Renal cortical epithelial cell (primary cell): Measurements from ENCODE around the gene CHRM4. TPM values are rescaled to one million over a fixed set of nuclear protein-coding genes. Genes with fewer than 3 reads are reported as not detected.

Experiments used
- DNase-seq: peaks from one replicate; pipeline ENCODE4 v3.0.0-alpha.2; 2011; ENCODE audit warnings: low read depth
- total RNA-seq: library from RNA; depleted of rRNA; stranded (reverse); fragments of >200 nt; gene quantifications from 2 replicates; pipeline ENCODE4 v1.2.3, GENCODE V29; 2014

Gene CHRM4
- total RNA-seq, 1 donor from 2014 or later: not detected

DNA sequence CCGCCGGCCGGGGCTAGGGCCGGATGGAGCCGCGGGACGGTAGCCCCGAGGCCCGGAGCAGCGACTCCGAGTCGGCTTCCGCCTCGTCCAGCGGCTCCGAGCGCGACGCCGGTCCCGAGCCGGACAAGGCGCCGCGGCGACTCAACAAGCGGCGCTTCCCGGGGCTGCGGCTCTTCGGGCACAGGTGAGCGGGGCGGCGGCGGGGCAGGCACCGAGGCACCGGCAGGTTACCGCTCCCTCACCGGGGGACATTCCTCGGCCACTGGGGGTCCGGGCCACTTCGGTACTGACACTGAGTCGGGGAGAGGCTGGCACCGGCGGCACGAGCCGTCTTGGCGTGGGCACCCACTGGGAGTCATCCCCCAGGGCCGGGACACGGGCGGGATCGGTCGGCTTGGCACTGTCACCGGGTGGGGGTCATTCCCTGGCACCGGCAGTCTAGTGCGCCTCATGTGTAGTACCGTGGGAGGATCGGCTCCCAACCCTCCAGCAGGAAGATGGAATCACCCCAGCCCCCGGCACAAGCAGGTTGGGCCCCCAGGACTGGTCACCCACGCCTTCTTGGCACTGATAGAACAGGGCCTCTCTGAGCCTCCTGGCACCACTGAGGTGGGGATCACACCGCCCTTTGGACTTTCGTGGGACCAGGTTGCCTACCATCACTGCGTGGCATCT lies 43.8 kb downstream of the CHRM4 start:
- no peak for DNase-seq

DNA sequence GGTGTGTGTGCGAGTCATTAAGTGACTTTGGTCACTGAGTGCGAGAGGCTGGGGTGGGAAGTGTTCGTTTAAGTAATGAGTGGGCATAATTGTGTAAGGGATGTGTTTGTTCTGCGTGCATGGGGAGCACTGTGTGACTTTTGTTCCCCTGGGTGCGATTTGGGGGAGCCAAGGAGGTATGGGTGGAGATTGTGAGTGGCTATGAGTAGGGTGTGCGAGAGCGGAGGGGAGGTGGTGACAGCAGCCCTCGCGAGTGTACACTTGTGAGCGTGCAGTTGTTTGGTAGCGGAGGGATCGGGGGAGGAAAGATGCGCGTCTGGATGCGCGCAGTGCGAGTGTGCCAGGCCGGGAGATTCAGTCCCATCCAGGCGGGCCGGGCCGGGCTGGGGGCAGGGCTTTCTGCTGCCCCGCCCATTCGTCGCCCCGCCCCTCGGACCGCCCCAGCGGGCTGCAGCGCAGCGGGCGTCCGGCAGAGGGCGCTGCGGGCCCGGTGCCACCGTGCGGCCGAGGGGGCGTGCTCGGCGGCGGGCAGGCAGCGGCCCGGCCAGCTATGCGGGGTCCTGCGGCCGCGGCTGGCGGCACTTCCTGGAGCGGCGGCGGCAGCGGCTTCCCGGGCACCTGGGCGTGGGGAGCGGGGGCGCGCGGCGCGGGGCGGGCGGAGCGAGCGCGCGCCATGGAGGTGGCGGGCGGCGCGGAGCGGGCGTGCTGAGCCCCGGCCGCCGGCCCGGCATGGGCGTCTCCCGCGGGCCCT lies 44.5 kb downstream of the CHRM4 start, which contains the start of gene DGKZ:
Gene DGKZ (plus strand): TSS at position 578 of the 751 bp plus-strand sequence. CDS start 197 bp downstream, outside the sequence.
- peak; percentile 31 for DNase-seq

DNA sequence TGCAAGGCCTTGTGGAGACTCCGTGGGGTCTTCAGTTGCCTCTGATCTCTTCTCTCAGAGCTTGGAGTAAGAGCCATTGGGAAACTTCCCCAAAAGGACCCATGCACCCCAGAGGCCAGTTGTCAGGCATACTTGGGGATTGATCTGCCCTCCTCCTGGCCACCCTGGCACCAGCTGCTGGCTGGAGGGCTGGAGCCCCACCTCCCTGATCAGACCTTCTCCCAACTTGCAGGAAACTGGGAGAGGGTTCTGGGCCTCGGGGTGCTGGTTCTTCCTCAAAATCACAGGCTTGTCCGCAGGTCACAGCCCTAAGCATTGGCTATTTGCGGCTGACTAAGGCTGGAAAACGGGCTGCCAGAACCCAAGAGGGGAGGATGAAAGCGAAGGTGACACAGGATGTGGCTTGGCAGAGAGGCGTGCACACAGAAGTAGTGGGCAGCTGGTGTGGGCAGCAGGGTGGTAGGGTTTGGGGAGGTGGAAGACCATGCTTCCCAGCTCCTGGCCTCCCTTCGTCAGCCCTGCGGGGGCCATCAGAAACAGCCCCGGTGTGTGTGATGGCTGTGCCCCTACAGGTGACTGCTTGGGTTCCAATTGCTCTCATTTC lies 45.6 kb downstream of the CHRM4 start:
- DNase-seq: no peak

DNA sequence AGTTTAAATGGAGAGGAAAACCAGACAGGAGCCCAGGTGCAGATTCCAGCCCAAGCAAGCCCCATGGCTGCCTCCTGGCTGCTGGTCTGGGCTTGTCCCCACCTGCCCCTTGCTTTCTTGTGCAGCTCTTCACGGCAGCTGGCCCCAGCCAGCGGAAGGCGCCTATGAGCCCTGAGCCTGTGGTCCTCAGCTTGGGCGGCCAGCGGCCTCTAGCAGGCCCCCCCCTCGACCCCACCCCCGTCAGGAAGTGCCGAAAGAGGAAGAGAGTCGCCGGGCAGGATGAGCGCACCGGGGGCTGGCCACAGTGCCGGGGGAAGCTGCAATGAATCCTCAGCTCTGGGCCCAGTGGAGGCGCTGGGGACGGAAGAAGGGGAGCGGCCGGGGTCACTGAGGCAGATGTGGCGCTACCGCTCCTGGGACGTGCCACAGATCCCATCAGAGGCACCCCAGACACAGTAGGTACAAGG lies 46.4 kb downstream of the CHRM4 start:
- DNase-seq: no peak

DNA sequence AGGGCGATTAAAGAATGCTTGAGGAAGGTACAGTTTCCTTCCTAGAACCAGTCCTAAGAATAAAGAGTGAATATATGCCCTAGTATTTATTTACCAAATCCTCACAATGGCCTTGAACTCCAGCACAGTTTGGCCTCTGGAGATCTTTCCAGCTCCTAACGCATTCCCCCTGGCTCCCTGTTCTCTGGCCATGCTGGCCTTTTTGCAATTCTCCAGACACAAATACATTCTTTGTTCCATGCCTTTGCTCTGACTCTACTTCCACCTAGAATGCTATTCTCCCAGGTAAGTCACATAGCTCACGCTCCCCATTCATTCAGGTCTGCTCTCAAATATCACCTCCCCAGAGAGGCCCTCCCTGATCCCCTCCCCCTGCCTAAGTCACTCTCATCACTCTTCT lies 48.1 kb downstream of the CHRM4 start:
- no peak for DNase-seq

DNA sequence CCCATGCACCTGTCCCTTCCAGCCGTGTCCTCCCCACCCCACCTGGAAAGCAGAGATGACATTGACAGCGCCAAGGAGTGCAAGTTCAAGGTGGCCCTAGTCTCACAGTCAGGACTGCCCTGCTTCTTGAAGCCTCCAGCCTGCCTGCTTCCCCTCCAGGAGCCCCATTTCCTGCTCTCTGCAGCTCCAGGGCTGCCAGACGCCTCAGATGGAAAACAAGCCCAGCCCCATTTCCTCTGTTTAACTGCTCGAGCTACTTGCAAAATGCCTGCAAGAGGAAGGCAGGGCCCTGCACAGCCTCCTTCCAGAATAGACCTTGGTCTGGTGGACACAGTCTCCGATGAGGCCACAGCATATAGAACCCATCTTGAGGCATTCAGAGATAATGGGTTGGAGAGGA lies 49.3 kb downstream of the CHRM4 start:
- DNase-seq: no peak

DNA sequence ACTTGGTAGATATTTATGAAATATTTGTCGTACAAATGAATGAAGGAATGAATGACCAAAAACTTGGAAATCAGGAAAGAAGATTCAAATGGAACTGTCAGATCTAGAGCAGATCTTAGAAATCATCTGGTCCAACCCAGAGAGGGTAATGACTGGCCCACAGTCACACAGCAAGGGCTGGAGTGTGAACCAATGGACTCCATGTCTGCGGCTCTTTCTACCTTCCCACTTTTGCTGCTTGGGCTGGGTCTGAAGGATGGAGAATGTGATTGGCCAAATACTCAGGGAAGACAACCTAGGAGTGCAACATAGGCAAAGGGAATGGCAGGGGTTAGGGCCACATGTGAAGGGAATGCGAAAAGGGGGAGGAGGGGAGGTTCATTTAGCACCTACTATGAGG lies 50.1 kb downstream of the CHRM4 start:
- no peak for DNase-seq

DNA sequence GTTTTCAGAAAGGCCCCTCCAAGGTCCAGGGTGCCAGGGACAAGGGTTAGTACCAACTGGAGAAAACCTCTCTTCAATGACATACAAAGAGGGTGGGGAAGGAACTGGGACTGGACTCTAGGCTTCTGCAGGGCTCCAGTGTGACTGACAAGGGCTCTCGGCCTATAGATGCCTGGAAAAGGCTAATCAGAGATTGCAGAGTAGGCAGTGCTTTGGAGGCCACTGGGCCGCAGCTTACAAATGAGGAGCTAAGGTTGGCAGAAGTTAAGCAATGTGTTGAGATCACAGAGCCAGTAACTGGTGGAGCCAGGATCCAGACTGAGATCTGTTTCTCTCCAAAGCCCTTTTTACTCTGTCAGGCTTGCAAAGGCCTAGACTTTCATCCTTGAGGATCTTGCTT lies 51.8 kb downstream of the CHRM4 start:
- DNase-seq: no peak

DNA sequence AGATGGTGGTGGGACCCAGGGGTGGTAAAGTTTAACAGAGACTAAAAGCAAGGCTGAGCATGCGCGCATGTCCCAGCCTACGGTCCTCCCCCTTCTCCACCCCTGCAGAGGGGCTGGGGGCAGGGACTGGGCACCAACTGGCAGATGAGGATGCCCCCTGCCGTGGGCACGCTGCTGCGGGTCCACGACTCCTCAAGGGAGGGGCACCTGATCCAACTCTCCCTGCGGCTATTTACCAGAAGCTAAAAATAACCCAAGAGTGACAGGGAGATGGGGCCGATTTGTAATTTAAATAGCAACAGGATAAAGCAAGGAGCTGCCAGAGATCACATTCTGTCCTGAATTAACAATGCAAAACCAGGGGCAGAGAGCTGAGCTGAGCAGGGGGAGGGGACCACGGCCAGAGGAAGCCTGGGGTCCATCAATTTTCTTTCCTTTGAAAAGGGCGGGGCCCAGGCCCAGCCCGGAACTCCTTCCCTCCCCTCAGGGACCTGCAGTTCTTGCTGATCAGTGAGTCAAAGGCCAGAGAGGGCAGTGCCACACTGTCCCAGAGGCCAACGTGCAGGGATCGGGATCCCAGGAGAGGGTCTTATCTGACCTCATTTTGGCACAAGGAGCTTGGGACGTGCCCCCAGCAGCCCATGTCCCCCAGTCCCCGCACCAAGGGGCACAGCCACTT lies 52.4 kb downstream of the CHRM4 start:
- DNase-seq: no peak

DNA sequence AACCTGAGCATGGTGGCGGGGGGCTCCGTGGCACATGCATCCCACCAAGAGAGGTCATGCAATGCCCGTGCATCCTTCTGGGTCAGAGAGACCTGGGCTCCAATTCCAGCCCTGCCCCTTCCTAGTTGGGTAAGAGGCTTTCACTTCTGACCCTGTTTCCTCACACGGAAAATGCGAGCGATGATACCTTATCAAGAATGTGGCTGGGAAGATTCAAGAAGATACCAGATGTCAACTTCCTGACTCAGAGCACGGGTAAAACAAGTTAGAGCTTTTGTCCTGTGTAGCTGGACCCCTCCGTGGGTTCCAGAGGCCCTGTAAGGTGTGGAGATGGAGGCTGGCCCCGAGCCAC lies 53.0 kb downstream of the CHRM4 start:
- DNase-seq: no peak

DNA sequence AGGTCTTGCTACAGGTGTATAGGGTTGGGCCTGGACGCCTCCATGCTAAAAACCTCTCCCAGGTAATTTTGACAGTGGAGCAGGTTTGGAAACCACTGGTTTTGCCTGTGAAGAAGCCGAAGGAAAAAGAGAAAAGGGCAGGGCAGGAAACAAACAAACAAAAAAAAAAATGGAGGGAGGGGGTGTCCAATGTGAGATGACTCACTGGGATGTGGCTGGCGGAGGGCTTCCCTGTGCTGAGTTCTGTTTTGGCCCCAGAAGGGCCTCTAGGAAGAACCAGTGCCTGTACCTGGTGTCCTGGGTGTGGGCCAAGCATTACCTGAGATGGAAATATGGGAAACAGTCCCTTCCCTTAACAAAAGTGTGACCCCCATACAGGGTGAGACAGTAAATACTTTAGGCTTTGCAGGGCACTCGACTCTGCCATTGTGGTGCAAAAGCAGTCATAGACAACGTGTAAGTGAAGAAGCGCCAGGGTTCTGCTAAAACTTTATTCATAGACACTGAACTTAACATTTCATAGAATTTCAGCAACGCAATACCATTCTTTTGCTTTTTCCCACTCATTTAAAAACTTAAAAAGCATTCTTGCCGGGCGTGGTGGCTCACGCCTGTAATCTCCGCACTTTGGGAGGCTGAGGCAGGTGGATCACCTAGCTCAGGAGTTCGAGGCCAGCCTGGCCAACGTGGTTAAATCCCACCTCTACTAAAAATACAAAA lies 53.8 kb downstream of the CHRM4 start:
- DNase-seq: no peak

DNA sequence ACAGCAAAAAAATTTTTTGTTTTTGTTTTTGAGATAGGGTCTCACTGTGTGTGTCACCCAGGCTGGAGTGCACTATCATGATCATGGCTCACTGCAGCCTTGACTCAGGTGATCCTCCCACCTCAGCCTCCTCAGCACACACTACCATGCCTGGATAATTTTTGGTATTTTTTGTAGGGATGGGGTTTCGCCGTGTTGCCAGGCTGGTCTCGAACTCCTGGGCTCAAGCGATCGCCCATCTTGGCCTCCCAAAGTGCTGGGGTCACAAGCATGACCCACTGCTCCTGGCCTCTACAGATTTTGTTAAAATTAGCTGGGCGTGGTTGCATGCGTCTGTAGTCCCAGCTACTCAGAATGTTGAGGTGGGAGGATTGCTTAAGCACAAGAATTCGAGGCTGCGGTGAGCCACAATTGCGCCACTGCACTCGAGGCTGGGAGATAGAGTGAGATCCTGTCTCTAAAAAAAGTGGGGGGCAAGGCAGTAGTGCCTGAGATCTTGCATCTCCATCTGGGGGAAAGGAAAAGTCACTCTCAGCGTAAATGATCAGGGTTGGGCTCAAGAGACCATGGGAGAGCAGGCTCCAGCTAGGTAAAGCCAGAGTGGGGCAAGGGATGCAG lies 54.9 kb downstream of the CHRM4 start:
- no peak for DNase-seq

DNA sequence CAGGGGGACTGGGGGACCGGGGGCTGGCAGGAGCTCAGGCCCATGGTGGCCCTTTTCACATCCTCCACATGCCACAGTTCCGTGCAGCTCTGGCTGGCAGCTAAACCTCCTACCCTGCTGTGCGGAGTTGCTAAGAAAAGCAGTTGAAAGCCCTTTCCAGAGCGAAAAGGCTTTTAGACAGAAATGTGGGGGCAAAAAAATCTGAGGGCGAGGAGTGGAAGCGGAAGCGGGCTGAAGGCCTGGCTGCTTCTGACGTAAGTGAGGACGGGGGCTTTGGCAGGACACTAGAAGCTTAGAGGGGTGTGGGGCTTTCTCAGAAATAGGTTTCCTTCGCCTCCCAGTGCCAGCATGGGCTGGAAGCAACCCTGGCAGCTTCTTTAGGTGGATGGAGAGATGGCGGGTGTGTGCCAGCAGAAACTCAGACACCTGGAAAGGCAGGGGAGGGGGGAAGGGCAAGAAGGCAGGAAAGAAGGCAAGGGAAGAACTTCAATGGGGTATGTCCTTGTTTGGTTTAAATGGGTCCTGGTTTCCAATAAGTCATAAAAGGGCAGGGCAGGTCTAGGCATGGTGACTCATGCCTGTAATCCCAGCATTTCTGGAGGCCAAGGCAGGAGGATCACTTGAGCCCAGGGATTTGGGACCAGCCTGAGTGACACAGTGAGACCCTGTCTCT lies 55.5 kb downstream of the CHRM4 start:
- DNase-seq: no peak

DNA sequence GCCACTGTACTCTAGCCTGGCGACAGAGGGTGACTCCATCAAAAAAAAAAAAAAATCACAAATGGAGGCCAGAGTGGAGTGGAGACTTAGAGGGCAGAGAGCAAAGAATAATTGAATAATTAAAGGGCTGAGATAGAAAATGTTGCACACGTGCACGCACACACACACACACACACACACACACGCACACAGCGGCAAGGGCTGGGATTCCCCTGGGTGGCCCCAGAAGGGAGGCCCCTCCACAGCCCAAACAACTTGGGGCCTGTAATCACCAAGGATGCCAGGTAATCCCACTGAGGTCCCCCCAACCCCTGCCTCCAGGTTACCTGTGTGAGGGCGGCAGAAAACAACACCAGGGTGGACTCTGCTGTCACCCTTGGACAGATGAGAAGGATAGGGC lies 56.3 kb downstream of the CHRM4 start:
- no peak for DNase-seq

DNA sequence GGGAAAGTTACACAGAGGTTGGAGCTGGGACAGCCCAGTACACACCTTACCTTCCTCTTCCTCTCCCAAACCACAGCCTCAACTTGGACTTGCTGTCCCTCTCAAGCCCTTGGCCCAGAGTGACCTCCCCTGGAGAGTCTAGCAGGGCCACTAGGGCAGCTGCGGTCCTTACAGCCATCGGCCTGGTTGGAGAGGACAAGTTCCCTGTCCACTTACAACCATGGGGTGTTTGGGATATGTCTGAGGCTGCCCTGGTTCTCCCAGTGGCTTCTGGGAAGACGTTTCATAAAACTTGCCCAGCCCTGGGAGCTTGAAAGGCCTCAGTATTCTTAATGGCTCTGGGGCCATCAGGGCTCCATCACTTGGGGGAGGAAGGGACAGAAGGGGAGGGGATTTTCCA lies 57.4 kb downstream of the CHRM4 start:
- DNase-seq: no peak

Other genes with a start within 250 kb of the CHRM4 start
- 2.1 and 6.7 TPM in 2 replicates for gene CREB3L1, start 114.1 kb downstream of the CHRM4 start, total RNA-seq
- 32.1 and 32.5 TPM in 2 replicates for gene DGKZ, start 44.3 kb downstream of the CHRM4 start, total RNA-seq
- 22.5 and 26.7 TPM in 2 replicates for gene MDK, start 10.1 kb downstream of the CHRM4 start, total RNA-seq
- gene AMBRA1, start 202.2 kb upstream of the CHRM4 start, total RNA-seq: 24.0 and 38.3 TPM in 2 replicates
- 4.3 and 6.8 TPM in 2 replicates for gene HARBI1, start 225.5 kb upstream of the CHRM4 start, total RNA-seq
- gene ATG13, start 225.8 kb upstream of the CHRM4 start, total RNA-seq: 78.5 and 80.2 TPM in 2 replicates